SKM-1 treated with dmso at 0.1 percent for 144 hours (cell line): Measurements from ENCODE around the gene MYRF.
A peak's percentile ranks its signal among the peaks of the same experiment; 100 is the strongest.

Source experiments
- DNase-seq: peaks from one replicate; lab custom pipeline; 2025; ENCODE audit not compliant: unreplicated experiment; lab: John Stamatoyannopoulos, UW

Gene MYRF

GRCh38 chr11:61775606-61776554 is 23.4 kb downstream of the MYRF start:
- no peak for DNase-seq

DNA sequence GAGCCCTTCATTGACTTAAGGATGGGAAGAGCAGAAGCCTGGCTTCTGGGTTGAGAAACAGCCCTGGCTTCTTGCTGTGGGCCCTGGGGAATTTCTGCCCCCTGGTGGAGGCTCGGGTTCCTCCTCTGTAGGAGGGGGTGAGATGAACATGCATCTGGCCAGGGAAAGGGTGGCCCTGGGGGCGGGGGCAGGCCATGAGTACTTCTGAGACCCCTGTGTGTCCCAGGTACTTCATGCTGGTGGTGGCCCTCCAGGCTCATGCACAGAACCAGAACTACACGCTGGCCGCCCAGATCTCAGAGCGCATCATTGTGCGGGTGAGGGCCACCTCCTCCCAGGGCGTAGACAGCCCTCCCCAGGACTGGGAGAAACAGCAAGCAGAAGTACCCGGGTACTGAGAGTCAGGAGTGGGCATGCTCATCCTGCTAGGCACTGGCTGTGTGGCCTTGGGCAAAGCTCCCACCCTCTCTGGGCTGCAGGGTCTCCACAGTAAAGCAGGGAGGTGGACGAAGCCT is 24.2 kb downstream of the MYRF start:
- peak; percentile 65 for DNase-seq

DNA sequence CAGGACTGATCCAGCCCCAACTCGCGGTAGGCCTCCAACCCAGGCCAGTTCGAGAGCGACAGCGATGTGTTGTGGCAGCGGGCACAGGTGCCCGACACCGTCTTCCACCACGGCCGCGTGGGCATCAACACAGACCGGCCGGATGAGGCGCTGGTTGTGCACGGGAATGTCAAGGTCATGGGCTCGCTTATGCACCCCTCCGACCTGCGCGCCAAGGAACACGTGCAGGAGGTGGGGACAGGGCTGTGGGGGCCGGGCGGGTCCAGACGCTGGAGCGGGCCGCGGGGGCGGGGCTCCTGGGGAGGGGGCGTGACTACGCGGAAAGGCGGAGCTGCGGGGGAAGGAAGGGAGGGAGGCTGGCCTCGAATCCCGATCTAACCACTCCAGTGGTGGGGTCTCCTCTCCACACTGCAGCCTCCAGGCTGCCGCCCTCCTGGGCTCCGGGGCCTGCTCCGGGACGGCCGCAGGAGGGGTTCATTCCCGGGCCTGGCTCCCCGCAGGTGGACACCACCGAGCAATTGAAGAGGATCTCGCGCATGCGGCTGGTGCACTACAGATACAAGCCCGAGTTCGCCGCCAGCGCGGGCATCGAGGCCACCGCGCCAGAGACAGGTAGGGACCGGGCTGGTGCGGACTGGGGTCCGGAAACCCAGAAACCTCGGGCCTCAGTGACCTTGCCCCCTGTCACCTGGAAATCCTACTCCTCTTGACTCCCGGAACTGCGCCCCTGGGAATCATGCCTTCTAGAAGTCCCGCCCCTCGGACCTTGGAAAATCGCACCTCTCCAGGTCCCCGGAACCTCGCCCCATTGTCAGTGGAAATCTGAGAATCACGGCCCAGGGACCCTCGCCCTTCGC is 25.0 kb downstream of the MYRF start:
- no peak for DNase-seq

- DNase-seq: no peak
These were observed 26.0 kb downstream of the MYRF start for GRCh38 chr11:61778357-61778886.

- no peak for DNase-seq
These were observed 26.6 kb downstream of the MYRF start for GRCh38 chr11:61778920-61779650.

DNA sequence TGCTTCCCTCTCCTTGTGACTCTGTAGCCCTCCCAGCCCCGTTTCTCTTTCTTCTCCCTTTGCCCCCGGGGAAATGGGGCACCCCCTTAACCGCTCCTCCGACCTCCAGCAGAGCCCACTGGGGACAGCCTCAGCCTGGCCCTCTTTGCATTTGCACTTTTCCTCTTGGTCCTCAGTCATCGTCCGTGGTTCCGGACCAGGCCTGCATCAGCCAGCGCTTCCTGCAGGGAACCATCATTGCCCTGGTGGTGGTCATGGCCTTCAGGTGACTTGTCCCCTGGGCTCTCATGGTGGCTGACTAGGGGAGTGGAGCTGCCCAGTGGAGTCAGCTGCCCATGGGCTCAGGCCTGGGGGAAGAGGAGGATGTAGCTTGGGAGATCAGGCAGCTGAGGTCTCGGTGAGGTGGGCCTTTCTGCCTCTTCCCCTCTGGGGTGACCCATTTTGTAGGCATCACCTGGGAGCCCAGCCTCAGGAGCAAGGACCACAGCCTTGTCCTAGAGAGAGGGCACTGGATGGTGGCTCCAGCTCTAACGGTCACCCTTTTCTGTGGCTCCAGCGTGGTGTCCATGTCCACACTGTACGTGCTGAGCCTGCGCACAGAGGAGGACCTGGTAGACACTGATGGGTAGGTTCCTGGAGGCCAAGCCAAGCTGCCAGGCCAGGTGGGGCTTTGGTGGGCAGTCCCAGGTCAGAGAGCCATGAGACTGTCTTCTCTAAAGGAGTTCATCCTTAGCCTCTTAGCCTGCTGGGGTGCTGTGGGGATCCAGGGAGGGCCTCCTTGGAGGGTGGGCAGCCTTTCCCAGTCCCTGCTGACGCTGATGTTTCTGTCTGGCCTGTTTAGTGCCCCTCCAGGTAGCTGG is 27.5 kb downstream of the MYRF start:
- no peak for DNase-seq

GRCh38 chr11:61780581-61781162 is 28.2 kb downstream of the MYRF start:
- no peak for DNase-seq

DNA sequence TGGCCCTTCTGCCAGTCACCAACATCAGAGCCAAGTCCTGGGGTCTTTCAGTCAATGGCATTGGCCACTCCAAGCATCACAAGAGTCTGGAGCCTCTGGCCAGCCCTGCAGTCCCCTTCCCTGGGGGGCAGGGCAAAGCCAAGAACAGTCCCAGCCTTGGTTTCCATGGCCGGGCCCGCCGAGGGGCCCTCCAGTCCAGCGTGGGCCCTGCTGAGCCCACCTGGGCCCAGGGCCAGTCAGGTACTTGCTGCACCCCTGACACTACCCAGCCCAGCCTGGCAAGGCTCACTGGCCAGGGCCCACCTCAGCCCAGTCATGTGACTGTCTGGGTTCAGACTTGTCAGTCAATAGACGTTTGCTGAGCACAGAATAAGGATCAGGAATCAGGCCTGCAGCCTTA is 29.1 kb downstream of the MYRF start:
- DNase-seq: no peak

- DNase-seq: no peak
These were observed 29.9 kb downstream of the MYRF start for GRCh38 chr11:61782299-61782698.

DNA sequence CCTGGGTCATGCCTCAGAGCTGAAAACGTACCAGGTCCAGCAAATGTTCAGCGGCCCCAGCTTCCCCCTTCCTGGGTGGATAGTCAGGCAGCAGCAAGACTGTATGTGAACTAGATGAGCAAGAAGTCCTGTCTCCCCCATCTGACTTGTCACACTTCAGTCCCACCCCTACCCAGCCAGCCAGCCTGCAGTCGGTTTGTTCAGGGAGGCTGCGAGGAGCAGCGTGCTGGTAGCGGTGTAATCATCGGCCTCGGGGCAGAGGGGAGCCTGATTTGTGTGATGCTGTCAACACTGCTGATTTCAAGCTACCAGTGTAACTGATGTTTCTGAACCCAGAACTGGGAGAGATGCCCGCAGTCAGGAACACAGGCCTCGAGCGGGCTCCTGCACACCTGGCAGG is 30.4 kb downstream of the MYRF start:
- no peak for DNase-seq

DNA sequence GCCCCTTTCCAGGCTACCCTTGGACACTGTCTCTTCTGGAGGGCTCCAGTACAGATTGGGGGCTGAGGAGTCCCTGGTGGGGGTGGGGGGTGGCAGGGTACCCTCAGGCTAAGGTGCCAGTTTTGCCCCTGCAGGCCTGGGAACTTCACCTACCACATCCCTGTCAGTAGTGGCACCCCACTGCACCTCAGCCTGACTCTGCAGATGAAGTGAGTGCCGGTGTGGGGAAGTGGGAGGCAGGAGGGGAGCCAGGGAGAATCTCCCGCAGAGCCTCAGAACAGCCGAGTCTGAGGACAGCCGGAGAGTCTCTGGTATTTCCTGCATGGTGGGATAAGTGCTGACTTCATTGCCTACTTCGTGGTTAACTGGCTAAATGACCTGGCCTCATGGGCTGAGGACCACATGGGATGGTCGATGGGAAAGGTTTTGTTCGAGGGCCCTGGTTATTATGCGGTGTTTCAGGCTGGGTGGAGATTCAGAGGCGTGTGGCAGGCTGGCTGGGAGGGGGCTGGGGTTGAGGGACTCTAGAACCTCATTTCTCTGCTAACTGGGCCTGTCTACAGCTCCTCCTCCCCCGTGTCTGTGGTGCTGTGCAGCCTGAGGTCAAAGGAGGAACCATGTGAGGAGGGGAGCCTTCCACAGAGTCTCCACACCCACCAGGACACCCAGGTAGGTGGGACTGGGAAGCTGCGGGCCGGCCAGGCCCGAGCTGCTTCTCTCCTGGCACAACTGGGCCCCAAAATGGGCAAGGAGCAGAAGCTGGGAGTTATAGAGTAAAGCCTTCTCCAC is 31.5 kb downstream of the MYRF start:
- DNase-seq: no peak

DNA sequence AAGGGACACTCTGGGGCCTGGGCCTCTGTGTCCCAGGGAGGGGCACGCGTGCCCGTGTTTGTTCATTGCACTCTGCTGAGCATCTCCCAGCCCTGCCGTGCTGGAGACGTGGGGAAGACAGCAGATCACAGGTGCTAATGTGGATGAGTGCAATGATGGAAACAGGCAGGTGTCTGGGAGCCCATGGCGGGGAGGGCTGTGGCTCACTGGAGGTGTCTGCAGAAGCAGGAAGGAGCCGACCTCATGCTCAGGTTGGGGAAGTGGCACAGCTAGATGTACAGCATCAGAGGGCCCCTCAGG is 32.0 kb downstream of the MYRF start:
- no peak for DNase-seq

DNA sequence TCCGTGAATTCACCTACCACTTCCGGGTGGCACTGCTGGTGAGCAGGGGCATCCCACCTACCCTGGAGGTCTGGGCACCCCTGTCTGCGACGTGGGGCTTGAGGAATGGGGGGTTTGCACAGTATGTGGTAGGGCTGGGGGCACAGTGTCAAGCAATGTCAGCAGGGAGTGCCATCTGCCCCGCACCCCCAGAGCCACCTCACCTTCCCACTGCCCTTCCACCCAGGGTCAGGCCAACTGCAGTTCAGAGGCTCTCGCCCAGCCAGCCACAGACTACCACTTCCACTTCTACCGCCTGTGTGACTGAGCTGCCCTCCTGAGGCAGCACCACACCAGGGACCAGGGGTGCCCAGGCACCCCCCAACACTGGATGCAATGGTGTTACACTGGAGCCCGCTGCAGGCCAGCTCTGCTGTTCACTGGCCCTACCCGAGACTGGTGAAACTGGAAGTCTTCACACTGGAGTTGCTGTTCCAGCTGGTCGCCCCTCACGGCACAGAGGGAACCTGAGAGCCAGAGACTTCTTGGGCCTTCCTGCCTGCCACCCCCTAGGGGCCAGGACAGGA is 33.5 kb downstream of the MYRF start:
- DNase-seq: no peak

GRCh38 chr11:61787928-61788491 is 35.6 kb downstream of the MYRF start:
- peak; percentile 31 for DNase-seq

- peak; percentile 10 for DNase-seq
These were observed 39.4 kb downstream of the MYRF start for GRCh38 chr11:61791737-61792309.

DNA sequence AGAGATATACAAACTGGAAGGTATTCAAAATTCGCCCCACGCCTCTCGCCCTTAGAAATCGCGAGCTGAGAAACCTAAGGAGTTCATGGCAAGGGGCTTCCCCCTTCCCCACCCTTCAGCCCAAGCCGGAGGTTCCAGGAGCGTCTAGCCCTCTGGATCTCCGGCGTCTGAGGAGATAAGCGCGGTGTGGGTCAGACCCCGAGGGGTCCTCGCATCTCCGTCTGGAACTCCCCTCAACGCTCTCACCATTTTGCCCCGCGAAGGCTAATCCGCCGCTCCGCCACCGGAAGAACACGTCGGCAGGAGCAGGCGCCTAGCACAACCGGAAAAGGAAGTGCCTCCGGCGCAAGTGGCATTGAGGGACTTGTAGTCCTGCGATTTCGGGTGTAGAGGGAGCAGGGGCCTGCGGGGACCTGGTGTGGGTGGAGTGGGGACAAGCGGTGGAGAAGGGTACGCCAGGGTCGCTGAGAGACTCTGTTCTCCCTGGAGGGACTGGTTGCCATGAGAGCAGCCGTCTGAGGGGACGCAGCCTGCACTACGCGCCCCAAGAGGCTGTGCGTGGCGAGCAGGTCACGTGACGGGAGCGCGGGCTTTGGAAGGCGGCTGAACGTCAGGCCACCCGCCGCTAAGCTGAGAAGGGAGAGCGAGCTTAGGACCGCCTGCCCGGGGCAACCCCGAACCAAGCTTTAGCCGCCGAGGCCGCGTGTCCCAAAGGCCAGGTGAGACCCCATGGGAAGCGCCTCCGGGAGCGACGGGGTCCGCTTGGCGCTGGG is 40.1 kb downstream of the MYRF start, which contains the start of the genes FEN1 and TMEM258:
TSS of gene FEN1 (plus strand) at position 602 of the 773 bp plus-strand sequence. CDS start 2,451 bp downstream, outside the sequence.
TSS of gene TMEM258 (minus strand) at position 290 of the 773 bp plus-strand sequence. CDS start at position 249, 41 bp downstream.
- peak; percentile 94 for DNase-seq
